Mammary epithelial cell (primary cell): ENCODE measurements around the gene MMP10.

Source experiments
- CTCF ChIP-seq, 2 donors: IDR thresholded peaks in 1 of 2; conservative IDR thresholded peaks in 1 of 2; 2 replicates each; pipeline ENCODE4 v1.5.1; 2011 to 2012; ENCODE audit warnings: inconsistent platforms in 2 of 2, low read length in 2 of 2, mild to moderate bottlenecking in 2 of 2, control low read depth in 1 of 2, low read depth in 1 of 2; ENCODE audit not compliant: insufficient read depth in 1 of 2; ENCODE audit errors: extremely low read depth in 1 of 2
- EZH2 ChIP-seq: IDR thresholded peaks from 2 replicates; pipeline ENCODE4 v1.6.1; 2012; ENCODE audit warnings: low read length, inconsistent platforms, borderline replicate concordance

- TF ChIP-seq CTCF (conservative IDR thresholded peaks at IDR 0.05 in 1 of 2, IDR thresholded peaks at IDR 0.05 in 1 of 2; ENCODE audit: extremely low read depth in 1 of 2, insufficient read depth in 1 of 2, low read depth in 1 of 2, low read length in 2 of 2) (no peak), EZH2 (no peak)
Observed at GRCh38 chr11:102767800-102768199, 12.6 kb downstream of the MMP10 start.
